Measurements from ENCODE around the gene CDCA4.
A peak's percentile ranks its signal among the peaks of the same experiment; 100 is the strongest.
"Not testable (repeated sequence)": the region's sequence is repeated elsewhere in the genome, so short reads cannot be mapped to it uniquely, and the experiment has no call there.

Gene CDCA4

DNA sequence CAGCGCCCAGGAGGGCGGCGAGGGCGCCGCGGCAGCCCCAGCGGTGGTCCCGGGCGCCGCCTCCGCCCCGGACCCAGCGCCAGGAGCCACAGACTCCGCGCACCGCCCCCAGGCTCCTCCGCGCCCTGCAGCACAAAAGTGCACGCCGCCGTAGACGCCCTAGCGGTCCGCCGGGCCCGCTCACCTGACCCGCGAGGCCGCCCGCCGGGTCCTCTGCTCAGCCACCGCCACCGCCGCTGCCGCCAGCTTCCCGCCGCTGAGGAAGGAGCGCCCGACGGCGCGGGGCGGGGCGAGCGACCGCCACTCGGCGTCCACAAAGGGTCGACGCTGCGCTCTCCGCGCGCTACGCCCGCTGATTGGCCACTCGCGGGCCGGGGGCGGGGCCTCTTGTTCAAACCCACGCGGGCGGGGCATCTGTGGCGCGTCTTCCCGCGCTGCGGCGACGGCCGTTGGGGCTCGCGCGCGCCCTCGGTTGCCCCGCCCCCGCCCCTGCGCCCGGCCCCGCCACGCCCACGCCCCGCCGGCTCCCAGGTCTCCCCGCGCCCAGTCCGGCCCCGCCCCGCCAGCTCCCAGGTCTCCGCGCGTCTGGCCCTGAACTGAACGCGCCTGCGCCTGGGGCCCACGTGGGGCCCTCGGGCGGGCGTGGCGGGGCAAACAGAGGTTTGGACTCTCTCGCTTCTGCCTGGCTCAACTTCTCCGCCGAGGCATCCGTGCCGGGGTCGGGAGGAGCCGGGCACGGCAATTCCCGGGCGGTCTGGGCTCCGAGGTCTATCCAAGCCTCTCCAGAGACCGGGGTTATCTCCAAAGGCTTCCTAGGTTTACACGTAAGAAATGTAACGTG is at the start of gene CDCA4:
Gene CDCA4, minus strand, starts transcription at position 269 of the 841 bp plus-strand sequence. CDS start 9,154 bp downstream, outside the sequence.
- peak; percentile 97 for DNase-seq

DNA sequence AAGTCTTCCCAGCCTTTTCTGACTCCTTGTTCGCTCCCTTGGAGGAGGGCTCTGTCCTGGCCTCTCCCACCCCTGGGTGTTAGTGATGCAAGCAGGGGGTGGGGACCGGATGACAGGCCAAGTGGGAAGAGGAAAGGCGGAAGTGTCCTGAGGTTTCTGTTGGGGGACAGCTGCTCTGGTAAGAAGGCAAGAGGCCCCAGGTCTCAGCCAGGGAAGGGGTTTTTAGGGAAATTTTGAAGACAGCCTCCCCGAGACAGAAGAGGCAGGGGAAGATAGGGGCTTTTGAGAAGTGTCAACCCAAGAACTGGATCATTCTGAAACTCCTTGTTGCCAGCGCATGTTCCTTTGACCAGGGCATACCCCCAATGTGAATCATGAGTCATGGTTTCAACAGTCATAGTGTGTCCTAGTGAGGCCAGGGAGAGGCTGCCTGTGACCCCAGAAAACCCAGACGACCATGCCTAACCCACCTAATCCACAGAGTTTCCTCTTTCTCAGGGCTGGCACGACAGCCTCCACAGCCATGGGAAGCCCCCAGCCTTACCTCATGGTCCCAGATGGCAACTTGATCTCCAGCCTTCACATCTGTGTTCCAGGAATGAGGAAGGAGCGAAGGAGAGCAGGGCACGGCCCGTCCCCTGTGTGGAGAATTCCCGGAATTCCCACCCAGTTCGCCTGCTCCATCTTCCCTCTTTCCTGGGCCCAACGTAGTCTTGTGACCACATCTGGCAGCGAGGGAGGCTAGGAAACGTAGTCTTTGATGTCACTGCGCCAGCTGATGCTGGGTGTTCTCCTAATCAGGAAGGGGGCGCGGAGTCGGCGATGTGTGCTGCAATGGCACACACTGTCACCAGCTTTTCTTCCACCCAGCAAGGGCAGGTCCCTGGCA is 49.2 kb upstream of the CDCA4 start:
- no peak for DNase-seq

DNA sequence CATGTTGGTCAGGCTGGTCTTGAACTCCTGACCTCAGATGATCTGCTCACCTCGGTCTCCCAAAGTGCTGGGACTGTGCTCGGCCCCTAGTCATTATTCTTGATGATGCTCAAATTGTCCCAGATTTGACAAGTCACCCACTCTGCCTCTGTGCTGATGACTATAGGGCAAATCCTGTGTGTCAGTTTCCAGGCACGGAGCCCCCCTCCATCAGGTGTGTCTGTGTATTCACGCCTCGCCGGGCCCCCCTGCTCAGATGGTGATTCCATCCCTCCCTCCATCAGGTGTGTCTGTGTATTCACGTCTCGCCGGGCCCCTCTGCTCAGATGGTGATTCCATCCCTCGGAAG is 48.6 kb upstream of the CDCA4 start:
- no peak for DNase-seq

DNA sequence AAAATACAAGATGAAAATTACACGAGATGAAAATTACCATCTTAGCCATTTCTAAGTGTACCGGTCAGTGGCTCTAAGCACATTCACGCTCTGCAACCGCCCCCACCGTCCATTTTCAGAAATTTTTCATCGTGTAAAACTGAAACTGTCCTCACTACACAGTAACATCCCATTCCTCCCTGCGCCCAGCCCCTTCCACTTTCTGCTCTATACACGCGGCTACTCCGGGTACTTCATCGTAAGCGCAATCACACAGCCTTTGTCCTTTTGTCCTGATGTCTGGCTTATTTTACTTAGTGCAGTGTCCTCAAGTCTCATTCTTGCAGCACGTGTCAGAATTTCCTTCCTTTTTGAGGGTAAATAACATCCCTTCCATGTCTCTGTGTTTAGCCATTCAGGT is 47.9 kb upstream of the CDCA4 start:
- no peak for DNase-seq

DNA sequence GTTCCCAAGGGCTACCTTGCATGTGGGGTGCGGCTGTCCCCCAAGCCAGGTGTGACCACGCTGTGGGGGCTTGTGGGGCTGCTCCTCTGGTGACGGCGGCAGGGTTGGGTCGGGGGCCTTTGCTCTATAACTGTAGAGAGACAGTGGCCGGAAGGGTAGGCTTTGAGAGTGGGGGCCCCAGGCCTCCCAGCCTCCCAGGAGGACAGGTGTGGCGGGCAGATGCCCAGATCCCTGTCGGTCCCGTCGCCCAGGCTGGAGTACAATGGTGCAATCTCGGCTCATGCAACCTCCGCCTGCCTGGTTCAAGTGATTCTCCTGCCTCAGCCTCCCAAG is 47.1 kb upstream of the CDCA4 start:
- no peak for DNase-seq

DNA sequence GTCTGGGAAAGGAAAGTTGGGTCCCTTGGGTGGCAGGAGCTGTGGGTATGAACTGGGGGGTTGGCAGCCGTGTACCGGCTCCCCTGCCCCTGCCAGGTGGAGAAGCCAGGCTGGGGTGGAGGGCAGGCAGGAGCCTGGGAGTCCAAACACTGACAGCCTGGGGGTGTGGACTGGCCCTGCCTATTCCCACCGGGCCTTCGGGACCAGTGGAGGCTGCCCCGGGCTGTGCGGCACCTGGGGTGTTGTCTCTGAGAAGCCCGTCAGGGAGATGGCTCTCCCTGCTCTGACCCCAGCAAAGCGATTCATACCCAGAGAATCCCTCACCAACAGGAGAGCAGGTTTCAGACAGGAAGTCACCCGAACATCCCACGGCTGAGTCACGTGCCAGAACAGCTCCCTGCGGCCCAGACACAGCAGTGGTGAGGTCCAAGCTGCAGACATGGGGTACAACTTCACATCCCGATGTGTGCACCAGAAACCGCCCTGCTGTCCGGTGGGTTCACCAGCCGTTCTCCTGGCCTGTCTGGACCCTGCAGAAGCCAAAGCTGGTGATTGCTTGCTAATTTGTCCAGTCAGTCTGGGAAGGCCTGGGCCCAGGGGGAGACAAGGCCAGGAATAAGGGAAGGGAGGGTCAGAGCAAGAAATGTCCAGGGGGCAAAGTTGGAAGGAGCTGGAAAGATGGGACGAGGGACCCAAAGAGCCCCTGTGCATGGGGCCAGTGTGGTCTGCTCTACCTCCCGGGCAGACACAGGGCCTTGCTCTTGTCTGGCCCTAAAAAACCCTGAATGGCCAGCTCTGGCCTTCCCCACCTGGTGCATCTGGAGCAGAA is 46.5 kb upstream of the CDCA4 start:
- DNase-seq: peak; percentile 50

DNA sequence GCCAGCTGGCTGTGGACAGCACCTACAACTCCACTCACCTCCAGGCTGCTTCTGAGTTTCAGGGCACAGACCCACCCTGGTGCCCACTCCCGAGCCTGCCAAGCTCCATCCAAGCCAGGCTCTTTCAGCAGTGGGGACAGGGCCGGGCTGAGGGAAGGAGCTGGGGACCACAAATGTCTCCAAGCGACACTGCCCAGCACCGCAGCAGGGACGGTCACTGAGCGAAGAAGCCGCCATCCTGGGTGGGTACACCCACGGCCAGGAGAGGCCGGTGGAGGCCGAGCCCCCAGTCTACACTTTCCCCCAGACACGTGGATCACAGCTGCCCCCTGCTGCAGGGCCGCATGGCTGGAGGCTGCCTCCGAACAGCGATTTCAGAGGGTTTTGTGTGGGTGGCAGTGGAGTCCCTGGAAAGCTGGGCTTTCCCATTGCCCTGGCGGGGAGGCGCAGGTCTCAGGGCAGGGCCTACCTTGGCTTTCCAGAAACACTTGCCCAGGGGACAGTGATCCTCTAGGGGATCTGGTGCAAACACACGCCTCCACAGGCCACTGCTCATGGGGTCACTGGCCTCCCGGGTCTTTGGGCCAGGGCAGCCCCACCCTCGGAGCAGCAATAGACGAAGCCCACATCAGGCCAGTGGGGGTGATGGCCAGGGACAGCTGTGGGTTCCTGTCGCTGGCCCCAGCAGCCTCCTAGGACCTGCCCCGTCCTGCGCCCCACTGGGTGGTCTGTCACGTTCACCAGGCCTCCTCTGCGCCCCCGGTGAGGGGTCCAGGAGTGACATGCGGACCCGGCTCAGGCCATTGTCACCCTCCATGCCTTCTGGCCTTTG is 45.6 kb upstream of the CDCA4 start:
- no peak for DNase-seq

DNA sequence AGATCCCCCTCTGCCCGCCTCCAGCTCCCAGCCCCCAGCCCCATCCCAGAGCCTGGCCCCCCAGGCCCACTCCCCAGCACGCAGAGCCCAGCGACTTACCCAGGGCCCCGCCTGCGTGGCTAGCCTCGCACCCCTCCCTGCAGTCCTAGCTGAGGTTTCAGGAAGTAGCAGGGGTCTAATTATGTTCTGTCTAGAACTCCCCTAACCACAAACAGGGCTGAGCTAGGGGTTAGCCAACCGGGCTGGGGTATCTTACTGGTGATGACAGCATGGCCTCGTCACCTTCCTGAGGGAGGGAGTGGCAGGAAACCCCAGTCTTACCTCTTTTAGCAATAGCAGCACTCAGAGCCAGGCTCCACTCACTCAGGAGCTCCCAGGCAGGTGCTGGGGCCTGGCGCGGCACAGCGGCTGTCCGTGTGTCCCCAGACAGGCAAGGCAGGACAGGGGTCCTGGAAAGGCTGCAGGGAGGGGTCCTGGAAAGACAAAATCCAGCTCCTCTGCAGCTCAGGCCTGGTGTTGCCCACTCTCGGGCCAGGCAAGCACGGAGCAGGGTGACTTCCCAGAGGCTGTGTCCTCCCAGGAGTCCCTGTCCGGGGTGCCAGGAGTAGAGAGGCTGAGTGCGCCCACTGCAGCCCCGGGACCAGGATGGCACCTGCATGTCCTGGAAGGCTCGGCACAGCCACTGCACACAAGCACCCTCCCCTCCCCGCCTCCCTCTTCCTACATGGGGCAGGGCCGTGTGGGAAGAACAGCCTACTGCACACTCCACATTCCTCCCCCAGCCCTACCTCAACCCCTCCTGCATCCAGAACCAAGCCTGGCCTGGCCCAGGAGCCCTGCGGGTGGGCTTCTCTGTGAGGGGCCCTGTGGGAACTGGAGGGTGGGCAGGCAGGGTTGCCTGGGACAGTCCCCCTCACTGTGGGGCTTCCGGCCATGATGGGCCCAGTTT is 44.7 kb upstream of the CDCA4 start, which contains the start of gene GPR132:
Gene GPR132, minus strand, starts transcription at position 151 of the 949 bp plus-strand sequence. CDS start 10,010 bp downstream, outside the sequence.
- DNase-seq: peak; percentile 74

DNA sequence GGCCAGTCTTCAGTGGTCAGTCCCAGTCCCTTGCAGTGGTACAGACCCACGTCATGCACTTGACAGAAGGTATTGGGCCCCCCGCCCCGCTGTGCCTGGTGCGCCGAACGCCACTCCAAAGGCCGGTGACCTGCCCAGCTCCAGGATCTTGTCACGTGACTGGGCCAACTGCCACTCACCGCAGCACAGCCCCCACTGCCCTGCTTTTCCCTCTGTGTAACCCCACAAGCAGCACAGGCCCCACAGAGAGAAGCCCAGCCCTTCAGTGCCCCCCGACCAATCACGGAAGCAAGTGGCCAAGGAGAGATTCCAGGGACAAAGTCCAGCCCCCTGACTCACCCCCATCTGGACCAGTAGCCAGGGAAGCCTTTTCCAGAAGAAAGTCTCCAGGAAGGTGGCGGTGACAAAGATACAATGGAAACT is 43.8 kb upstream of the CDCA4 start:
- DNase-seq: no peak

DNA sequence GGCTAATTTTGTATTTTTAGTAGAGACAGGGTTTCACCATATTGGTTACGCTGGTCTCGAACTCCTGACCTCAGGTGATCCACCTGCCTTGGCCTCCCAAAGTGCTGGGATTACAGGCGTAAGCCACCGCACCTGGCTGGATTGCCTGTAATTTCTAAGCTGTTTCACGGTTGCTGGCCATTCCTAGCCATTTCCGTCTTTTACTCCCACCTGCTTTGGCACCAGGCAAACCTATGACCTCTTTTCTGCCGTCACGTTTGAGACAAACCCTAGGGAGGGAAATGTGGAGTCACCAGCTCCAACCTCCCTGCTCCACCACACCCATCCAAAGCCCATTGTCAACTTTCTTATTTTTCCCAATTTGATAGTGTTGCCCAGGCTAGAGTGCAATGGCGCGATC is 43.1 kb upstream of the CDCA4 start:
- DNase-seq: no peak

DNA sequence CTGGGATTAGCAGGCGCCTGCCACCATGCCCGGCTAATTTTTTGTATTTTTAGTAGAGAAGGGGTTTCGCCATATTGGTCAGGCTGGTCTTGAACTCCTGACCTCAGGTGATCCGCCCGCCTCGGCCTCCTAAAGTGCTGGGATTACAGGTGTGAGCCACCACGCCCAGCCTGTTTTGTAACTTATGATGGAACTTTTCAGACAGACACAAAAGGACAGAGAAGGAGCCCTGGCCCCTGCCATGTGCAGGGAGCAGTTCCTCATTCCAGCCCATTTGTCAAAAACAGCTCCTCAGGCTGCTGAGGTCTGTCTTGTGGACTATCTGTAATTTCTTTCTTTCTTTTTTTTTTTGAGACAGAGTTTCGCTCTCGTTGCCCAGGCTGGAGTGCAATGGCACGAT is 42.6 kb upstream of the CDCA4 start:
- DNase-seq: not testable (repeated sequence)

DNA sequence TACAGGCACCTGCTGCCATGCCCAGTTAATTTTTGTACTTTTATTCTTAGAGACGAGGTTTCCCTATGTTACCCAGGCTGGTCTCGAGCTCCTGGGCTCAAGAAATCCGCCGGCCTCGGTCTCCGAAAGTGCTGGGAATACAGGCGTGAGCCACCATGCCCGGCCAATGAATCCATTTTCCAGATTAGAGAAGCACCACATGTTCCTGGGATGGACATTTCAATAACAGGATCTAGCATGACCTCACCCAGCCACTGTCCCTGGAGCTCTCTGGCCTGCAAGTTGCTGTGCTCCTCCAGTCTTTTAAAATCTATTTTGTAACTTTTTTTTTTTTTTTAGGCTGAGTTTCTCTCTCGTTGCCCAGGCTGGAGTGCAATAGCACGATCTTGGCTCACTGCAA is 42.2 kb upstream of the CDCA4 start:
- DNase-seq: no peak

DNA sequence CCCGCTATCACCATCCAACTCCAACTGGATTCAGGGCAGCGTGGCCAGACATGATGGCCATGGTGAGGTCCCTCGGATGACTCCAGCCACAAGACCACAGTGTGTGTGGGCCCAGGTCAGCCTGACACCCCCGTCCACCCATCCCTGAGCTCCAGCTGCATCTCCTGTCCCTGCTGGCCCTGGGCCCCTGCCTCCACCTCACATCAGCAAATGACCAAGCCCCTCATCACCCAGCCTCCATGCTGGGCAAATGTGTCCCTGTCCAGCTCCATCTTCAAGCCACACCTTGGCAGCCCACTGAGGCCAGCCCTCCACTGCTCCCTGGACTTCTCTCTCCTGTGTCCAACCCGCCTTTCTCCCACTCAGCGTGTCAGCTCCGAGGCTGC is 41.2 kb upstream of the CDCA4 start:
- DNase-seq: no peak

DNA sequence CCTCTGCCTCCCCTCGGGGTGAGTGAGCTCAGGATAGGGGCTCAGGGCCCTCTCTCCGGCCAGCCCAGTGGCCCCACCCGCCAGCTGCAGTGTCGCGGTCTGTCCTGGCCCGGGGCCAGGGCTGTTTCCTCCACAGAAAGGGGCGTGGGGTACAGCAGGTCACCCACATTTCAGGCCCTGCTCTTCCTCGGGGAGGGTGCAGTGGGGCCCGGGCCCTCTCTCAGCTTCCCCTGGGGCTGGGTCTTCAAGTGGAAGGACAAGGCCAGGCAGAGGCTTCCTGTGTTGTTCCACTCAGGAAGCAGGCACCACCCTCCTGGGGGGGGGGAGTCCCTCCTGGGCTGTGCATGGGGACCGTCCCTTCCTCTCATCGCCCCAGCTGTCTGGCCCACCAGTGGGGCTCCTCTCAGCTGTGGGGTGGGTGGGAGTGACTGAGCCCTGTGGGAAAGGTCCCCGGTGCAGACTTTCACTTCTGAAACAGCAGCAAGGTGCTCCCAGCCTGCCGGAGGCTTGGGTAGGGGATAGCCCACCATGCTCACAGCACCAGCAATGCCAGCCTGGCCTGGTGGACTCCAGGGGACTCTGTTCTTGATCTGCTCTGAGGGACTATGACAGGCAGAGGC is 40.7 kb upstream of the CDCA4 start:
- DNase-seq: peak; percentile 41

DNA sequence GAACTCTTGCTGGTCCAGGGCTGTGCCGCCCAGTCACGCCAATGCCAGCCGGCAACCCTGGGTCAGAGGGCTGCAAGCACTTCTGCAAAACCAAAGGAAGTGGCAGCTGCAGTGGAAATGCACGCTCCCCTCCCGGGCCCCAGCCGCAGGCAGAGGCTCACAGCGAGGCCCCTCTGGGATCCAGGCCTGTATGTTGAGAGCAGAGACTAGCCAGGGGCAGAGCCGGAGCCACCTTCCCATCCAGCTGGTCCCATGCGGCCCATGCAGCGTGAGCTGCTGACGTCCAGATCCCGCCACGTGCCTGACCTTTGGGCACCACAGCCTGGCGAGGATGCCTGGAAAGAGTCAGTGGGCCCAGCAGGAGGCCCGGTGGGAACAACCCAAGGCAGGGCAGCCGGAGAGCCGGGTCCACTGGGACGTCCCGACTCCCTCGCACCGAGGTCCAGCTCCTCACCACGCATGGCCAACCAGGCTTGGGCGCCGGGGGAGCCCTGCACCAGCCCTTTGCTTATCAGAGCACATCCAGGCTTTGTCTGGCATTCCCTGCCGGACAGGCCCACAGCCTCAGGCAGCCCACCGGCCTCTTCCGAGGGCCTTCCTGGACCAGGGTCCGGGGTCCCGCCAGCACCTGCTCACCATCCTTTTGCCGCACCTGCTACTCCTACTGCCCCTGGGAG is 40.0 kb upstream of the CDCA4 start:
- DNase-seq: no peak

DNA sequence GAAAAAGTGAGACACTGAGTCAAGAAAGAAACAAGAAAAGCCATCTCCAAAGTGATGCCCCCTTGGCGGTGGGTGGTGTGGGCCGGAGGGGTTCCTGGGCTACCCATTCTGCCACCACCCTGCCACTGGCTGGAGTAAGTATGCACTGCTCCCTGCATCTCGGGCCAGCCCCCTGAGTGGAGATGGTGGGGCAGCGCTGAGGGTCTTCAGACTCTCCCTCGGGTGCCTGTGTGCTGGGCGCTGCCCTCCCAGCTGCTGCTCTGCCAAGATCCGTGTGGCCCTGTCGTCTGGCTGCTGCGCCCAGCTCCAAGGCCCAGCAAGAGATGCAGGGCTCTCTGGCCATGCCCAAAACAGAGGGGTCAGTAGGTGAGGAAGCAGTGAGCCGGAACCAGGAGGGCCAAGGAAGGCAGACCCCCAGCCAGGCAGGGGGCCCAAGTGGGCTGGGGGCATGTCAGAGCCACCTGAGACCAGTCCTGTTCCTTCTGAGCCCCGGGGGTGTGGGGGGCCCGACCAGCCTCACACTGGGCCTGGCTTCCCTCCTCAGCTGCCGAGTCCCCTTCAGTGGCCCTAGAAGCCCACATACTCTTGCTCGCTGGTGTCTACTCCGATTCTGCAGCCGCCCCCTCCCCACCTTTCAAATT is 39.2 kb upstream of the CDCA4 start:
- DNase-seq: no peak

DNA sequence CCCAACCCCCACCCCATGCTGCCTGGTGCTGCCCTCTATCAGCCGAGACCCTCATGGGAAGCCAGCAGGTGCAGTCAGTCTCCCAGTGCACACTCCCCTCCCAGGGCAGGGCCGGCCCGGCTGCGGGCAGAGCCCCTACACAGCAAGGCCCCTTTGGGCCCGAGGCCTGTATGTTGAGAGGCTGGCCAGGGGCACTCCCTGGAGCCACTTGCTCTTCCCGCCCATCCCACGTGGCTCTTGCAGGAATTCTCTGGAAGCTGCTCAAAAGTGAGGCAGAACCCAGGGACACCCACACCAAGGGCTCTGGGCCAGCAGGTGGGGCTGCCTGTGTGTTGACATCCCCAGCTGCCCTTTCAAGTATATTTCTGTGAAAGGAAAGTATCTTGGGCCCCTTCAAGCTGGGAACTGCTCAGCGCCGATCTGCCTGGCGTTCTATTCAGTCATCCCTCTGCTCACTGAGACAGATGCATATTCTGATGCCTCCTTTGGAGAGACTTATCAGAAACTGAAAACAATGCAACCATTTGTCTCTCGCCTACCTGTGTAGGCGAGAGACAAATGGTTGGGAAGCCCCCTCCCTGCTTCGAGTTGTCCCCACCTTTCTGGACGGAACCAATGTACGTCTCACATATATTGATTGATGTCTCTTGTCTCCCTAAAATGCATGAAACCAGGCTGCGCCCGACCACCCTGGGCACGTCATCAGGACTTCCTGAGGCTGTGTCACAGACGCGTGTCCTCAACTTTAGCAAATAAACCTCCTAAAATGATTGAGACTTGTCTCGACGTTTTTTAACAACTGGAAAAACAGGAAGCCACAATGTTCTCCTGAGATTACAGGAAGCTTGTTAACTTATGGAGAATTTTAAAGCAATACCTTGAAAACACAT is 38.4 kb upstream of the CDCA4 start:
- no peak for DNase-seq

DNA sequence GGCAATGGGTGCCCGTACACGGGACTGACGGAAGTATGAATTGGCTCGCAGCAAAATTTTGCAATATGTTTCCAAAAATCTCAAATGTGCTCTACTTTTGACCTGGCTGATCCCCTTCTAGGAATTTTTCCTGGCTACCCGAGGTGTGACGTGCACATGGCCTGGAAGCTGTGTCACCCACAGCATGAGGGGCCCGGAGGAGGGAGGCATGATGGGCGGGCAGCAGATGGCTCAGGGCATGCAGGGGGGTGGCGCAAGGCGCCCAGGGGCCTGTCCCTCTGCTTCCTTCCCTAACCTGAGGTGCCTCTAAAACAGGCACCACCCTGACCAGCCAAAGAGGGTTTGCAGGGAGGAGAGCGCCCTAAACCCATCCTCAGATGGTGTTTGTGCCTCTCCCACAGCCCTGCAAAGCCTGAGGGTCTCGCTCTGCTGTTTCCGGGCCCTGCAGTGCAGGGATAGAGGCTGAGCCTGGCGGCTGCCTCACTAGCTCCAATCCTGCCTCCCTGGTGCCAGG is 37.7 kb upstream of the CDCA4 start:
- DNase-seq: no peak

Data from activated T-cell treated with anti-CD3 and anti-CD28 coated beads for 4 hours (primary cell).